Measurements from ENCODE around the gene NAV1.

NAV1 gene

DNA sequence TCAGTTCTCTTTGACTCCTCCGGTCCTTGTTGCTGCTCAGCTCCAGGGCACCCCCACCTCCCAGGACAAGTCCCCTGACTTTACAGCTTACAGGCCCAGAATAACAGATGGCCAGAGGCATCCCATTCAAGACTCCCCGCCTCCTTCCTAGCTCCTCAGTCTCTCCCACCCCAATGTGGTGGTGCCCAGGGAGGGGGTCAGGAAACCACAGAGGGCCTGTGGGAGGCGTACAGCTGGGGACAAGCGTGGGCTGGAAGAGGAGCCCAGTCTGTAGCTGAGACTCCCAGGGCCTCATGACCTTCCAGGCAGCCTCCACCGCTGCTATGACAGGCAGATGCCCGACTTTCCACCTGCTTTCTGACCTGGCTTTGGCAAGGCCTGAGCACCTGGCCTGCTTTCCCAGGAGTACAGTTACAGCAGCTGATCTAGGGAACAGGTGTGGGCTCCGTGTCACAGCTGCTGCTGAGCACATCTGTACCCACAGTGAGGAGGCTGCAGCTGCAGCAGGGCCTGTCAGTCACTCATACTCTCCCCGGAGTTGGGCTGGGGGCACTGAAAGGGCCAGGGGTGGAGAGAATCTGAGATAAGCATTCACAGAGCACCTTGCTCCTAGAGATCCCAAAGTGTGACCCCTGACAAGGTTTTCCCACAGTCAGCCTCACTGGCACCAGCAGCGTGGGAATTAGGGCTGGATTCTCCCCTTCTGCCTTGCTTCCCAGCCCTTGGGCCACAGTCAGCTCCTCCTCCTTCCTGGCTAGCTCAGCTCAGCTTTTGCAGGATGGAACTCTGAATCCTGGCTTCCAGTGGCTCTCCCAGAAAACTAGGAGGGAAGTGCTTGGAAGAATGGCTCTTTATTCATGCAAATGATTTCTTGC, 7.1 kb upstream of the NAV1 start:
- Histone ChIP-seq H3K27me3 (ENCODE audit: insufficient read depth, poor library complexity, severe bottlenecking) (no peaks in the 10 kb centered on the region), H3K4me3 (ENCODE audit: severe bottlenecking) (no peak overlapping the region), H3K27ac (ENCODE audit: poor library complexity, severe bottlenecking) (no peak overlapping the region), H3K4me1 (ENCODE audit: insufficient read depth, poor library complexity, severe bottlenecking) (peaks cover 15% of the 10 kb centered on the region), H3K36me3 (ENCODE audit: low read depth) (no peaks in the 10 kb centered on the region), H3K9me3 (ENCODE audit: severe bottlenecking) (no peaks in the 10 kb centered on the region)
- no peak for DNase-seq (ENCODE audit: low spot score)
- ATAC-seq (ENCODE audit: low read depth), result no peak
- TF ChIP-seq, protein P1, sequence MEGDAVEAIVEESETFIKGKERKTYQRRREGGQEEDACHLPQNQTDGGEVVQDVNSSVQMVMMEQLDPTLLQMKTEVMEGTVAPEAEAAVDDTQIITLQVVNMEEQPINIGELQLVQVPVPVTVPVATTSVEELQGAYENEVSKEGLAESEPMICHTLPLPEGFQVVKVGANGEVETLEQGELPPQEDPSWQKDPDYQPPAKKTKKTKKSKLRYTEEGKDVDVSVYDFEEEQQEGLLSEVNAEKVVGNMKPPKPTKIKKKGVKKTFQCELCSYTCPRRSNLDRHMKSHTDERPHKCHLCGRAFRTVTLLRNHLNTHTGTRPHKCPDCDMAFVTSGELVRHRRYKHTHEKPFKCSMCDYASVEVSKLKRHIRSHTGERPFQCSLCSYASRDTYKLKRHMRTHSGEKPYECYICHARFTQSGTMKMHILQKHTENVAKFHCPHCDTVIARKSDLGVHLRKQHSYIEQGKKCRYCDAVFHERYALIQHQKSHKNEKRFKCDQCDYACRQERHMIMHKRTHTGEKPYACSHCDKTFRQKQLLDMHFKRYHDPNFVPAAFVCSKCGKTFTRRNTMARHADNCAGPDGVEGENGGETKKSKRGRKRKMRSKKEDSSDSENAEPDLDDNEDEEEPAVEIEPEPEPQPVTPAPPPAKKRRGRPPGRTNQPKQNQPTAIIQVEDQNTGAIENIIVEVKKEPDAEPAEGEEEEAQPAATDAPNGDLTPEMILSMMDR (IDR thresholded peaks at IDR 0.05; ENCODE audit: poor library complexity, severe bottlenecking), result no peak

DNA sequence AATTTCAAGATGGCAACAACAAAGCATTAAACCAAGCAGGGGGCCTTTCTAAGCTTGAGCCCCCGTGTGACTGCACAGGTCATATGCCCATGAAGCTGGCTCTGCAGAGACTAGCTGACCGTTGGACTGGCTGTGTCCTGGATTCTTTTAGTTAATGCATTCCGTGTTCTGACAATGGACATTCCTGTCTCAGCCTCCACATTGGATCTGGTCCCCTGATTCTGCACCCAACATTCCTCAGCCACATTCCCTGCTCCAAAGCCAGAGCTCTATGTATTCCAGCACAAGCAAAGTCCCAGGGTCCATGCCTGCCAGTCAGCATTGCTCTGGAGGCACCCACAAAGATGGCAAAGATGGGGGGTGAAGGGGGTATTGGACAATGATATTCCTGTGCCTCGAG, 5.1 kb upstream of the NAV1 start:
- no peaks in the 10 kb centered on the region for H3K9me3 ChIP-seq (ENCODE audit: severe bottlenecking)
- TF ChIP-seq, protein P1 (IDR thresholded peaks at IDR 0.05; ENCODE audit: poor library complexity, severe bottlenecking), result no peak
- H3K36me3 ChIP-seq (ENCODE audit: low read depth), result no peaks in the 10 kb centered on the region
- H3K4me1 ChIP-seq (ENCODE audit: insufficient read depth, poor library complexity, severe bottlenecking), result peaks cover 25% of the 10 kb centered on the region
- no peak for ATAC-seq (ENCODE audit: low read depth)
- H3K27me3 ChIP-seq (ENCODE audit: insufficient read depth, poor library complexity, severe bottlenecking), result no peaks in the 10 kb centered on the region
- DNase-seq (ENCODE audit: low spot score), result no peak
- H3K4me3 ChIP-seq (ENCODE audit: severe bottlenecking), result no peak overlapping the region
- no peak overlapping the region for H3K27ac ChIP-seq (ENCODE audit: poor library complexity, severe bottlenecking)

DNA sequence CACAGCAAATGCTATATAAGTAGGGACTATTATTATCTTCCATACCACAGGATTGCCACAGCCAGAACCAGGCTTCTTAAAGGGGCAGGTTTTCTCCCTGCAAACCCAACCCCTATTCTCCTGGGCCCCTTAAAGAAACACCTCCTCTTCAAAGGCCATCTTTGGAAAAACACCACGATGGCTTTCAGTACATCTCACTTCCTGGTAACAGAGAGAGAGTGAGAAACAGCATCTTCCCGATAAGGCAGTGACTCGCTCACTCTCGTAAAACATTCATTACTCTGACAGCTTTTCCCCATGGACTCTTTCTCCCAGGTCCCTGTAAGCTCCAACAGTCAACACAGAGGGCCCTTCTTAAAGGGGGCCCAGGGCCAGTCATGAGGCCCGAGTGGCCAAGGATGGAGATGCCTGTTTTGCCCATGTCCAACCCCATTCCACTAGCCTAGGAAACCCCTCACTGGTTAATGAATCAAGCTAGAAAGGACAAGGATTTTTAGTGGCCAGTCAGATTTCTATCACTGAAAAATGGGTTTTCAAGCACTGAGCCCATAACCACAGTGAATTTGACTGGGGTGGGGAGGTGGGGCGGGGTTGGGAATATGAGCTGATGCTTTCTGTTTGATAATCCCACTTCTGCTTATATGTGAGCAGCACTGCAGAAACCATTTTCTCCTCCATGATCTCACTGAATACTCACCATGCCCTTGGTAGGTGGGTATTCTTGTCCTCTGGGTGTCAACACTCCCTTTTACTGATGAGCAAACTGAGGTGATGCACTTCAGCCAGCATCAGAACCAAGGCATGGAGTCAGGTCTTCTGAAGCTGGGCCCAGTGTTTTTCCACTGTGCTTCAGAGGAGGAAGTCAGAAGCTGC, 3.6 kb upstream of the NAV1 start:
- H3K27ac ChIP-seq (ENCODE audit: poor library complexity, severe bottlenecking), result peak overlapping the region; percentile 11
- TF ChIP-seq, protein P1 (IDR thresholded peaks at IDR 0.05; ENCODE audit: poor library complexity, severe bottlenecking), result no peak
- ATAC-seq (ENCODE audit: low read depth), result no peak
- H3K36me3 ChIP-seq (ENCODE audit: low read depth), result no peaks in the 10 kb centered on the region
- no peaks in the 10 kb centered on the region for H3K9me3 ChIP-seq (ENCODE audit: severe bottlenecking)
- H3K4me1 ChIP-seq (ENCODE audit: insufficient read depth, poor library complexity, severe bottlenecking), result peaks cover 25% of the 10 kb centered on the region
- H3K27me3 ChIP-seq (ENCODE audit: insufficient read depth, poor library complexity, severe bottlenecking), result no peaks in the 10 kb centered on the region
- DNase-seq (ENCODE audit: low spot score), result no peak
- H3K4me3 ChIP-seq (ENCODE audit: severe bottlenecking), result no peak overlapping the region

DNA sequence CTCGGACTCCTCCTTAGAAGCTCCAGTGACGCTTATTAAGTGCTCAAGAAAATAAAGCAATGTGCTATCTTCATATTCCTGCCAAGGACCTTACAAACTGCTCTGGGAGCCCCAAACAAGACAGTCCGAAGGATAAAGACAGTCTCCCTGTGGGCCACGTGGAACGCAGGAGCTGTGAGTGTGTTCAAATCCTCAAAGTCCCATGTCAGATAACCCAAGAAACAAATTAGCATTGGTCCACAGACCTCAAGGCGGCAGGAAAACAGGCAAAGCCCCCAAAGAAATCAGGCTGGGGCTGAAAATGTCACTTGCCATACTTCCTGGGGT, 3.0 kb upstream of the NAV1 start:
- ATAC-seq (ENCODE audit: low read depth) (no peak), DNase-seq (ENCODE audit: low spot score) (no peak)
- no peaks in the 10 kb centered on the region for H3K36me3 ChIP-seq (ENCODE audit: low read depth)
- peak overlapping the region; percentile 11 for H3K27ac ChIP-seq (ENCODE audit: poor library complexity, severe bottlenecking)
- TF ChIP-seq, protein P1 (IDR thresholded peaks at IDR 0.05; ENCODE audit: poor library complexity, severe bottlenecking), result no peak
- H3K9me3 ChIP-seq (ENCODE audit: severe bottlenecking), result no peaks in the 10 kb centered on the region
- H3K27me3 ChIP-seq (ENCODE audit: insufficient read depth, poor library complexity, severe bottlenecking), result no peaks in the 10 kb centered on the region
- H3K4me3 ChIP-seq (ENCODE audit: severe bottlenecking), result no peak overlapping the region
- peaks cover 25% of the 10 kb centered on the region for H3K4me1 ChIP-seq (ENCODE audit: insufficient read depth, poor library complexity, severe bottlenecking)
